Measurements from ENCODE around the gene WFIKKN1. TPM values are rescaled to one million over a fixed set of nuclear protein-coding genes. Genes with fewer than 3 reads are reported as not detected.
A peak's percentile ranks its signal among the peaks of the same experiment; 100 is the strongest.

Gene WFIKKN1
- total RNA-seq, 1 experiment from 2014 or later = 0.07 TPM

GRCh38 chr16:645852-646678 lies 15.3 kb downstream of the WFIKKN1 start:
- in situ Hi-C loops (cut with HindIII; ENCODE audit: low pct_unique_long_range_greater_than_20kb, low sequenced_read_pairs) = no loop called here
- DNase-seq (ENCODE audit: low read depth) = peak; percentile 61

GRCh38 chr16:646679-647172 lies 15.9 kb downstream of the WFIKKN1 start:
- no peak for DNase-seq (ENCODE audit: low read depth)
- in situ Hi-C loops (cut with HindIII; ENCODE audit: low pct_unique_long_range_greater_than_20kb, low sequenced_read_pairs) = no loop called here

GRCh38 chr16:647173-647902 lies 16.6 kb downstream of the WFIKKN1 start:
- in situ Hi-C loops (cut with HindIII; ENCODE audit: low pct_unique_long_range_greater_than_20kb, low sequenced_read_pairs) = no loop called here
- DNase-seq (ENCODE audit: low read depth) = no peak

- DNase-seq (ENCODE audit: low read depth) = peak; percentile 79
- in situ Hi-C loops (cut with HindIII; ENCODE audit: low pct_unique_long_range_greater_than_20kb, low sequenced_read_pairs) = no loop called here
Measured at GRCh38 chr16:648071-648780, 17.4 kb downstream of the WFIKKN1 start.

- peak; percentile 92 for DNase-seq (ENCODE audit: low read depth)
- in situ Hi-C loops (cut with HindIII; ENCODE audit: low pct_unique_long_range_greater_than_20kb, low sequenced_read_pairs) = no loop called here
Measured at GRCh38 chr16:648781-649589, 18.2 kb downstream of the WFIKKN1 start, which contains the start of gene WDR90. WDR90 (plus strand) TSS chr16:649365; CDS start chr16:649417, 52 bp downstream.

GRCh38 chr16:649631-650030 lies 18.8 kb downstream of the WFIKKN1 start:
- no peak for DNase-seq (ENCODE audit: low read depth)
- in situ Hi-C loops (cut with HindIII; ENCODE audit: low pct_unique_long_range_greater_than_20kb, low sequenced_read_pairs) = no loop called here

- DNase-seq (ENCODE audit: low read depth) = no peak
- in situ Hi-C loops (cut with HindIII; ENCODE audit: low pct_unique_long_range_greater_than_20kb, low sequenced_read_pairs) = no loop called here
Measured at GRCh38 chr16:651844-652243, 21.1 kb downstream of the WFIKKN1 start.

- in situ Hi-C loops (cut with HindIII; ENCODE audit: low pct_unique_long_range_greater_than_20kb, low sequenced_read_pairs) = no loop called here
- DNase-seq (ENCODE audit: low read depth) = no peak
Measured at GRCh38 chr16:652454-653305, 21.9 kb downstream of the WFIKKN1 start.

GRCh38 chr16:654034-654433 lies 23.2 kb downstream of the WFIKKN1 start:
- no peak for DNase-seq (ENCODE audit: low read depth)
- in situ Hi-C loops (cut with HindIII; ENCODE audit: low pct_unique_long_range_greater_than_20kb, low sequenced_read_pairs) = no loop called here

- in situ Hi-C loops (cut with HindIII; ENCODE audit: low pct_unique_long_range_greater_than_20kb, low sequenced_read_pairs) = no loop called here
- no peak for DNase-seq (ENCODE audit: low read depth)
Measured at GRCh38 chr16:657487-657886, 26.7 kb downstream of the WFIKKN1 start.

- DNase-seq (ENCODE audit: low read depth) = no peak
- in situ Hi-C loops (cut with HindIII; ENCODE audit: low pct_unique_long_range_greater_than_20kb, low sequenced_read_pairs) = no loop called here
Measured at GRCh38 chr16:658679-659571, 28.1 kb downstream of the WFIKKN1 start.

- in situ Hi-C loops (cut with HindIII; ENCODE audit: low pct_unique_long_range_greater_than_20kb, low sequenced_read_pairs) = no loop called here
Measured at GRCh38 chr16:659618-660017, 28.8 kb downstream of the WFIKKN1 start.

GRCh38 chr16:660132-660458 lies 29.3 kb downstream of the WFIKKN1 start:
- in situ Hi-C loops (cut with HindIII; ENCODE audit: low pct_unique_long_range_greater_than_20kb, low sequenced_read_pairs) = no loop called here
- DNase-seq (ENCODE audit: low read depth) = no peak

More at GRCh38 chr16:659618-660017, 28.8 kb downstream of the WFIKKN1 start:
- no peak for DNase-seq (ENCODE audit: low read depth)

- in situ Hi-C loops (cut with HindIII; ENCODE audit: low pct_unique_long_range_greater_than_20kb, low sequenced_read_pairs) = no loop called here
- DNase-seq (ENCODE audit: low read depth) = peak; percentile 88
Measured at GRCh38 chr16:660459-661183, 29.8 kb downstream of the WFIKKN1 start.

GRCh38 chr16:661184-661821 lies 30.5 kb downstream of the WFIKKN1 start:
- in situ Hi-C loops (cut with HindIII; ENCODE audit: low pct_unique_long_range_greater_than_20kb, low sequenced_read_pairs) = no loop called here

More at GRCh38 chr16:661184-661821, 30.5 kb downstream of the WFIKKN1 start:
- no peak for DNase-seq (ENCODE audit: low read depth)

Data from Caki2 (cell line).